Measurements from ENCODE around the gene SLC35G1. TPM values are rescaled to one million over a fixed set of nuclear protein-coding genes. Genes with fewer than 3 reads are reported as not detected.

The SLC35G1 gene
- total RNA-seq, 1 experiment from 2014 or later, result 3.6 TPM

GRCh38 chr10:93874309-93875031 lies 19.3 kb upstream of the SLC35G1 start:
- H3K27ac Mint-ChIP-seq (ENCODE audit: unreplicated experiment), result no peak overlapping the region
- no peaks in the 10 kb centered on the region for H3K36me3 Mint-ChIP-seq (ENCODE audit: insufficient read depth, unreplicated experiment)
- CTCF ChIA-PET, result no interaction called here
- H3K27me3 Mint-ChIP-seq (ENCODE audit: unreplicated experiment), result peaks cover 18% of the 10 kb centered on the region
- H3K4me1 Mint-ChIP-seq (ENCODE audit: low read depth, unreplicated experiment), result no peaks in the 10 kb centered on the region
- intact Hi-C loops (cut with micrococcal nuclease; ENCODE audit: unreplicated experiment), result no loop called here
- DNase-seq, result no peak
- H3K4me3 Mint-ChIP-seq (ENCODE audit: low read depth, unreplicated experiment), result no peak overlapping the region
- no TSS peak for BruUV-seq (replicated peaks)
- TF ChIP-seq CTCF (IDR thresholded peaks at IDR 0.05; ENCODE audit: unreplicated experiment), result no peak
- H3K9me3 Mint-ChIP-seq (ENCODE audit: low read depth, unreplicated experiment), result no peaks in the 10 kb centered on the region

DNA sequence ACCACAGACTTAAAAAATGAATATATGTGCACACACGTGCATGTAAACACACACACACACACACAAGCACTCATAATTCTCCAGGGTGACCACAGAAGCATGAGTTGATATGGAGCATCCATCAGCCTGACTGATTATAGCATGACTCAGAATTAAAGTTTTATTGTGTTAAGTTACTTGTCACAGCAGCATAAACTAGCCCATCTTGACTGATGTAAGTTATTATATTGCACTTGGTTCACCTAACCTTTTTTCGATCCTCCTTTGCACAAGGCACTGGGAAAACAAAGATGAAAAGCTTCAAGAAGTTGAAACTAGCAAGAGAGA lies 18.8 kb upstream of the SLC35G1 start:
- peaks cover 18% of the 10 kb centered on the region for H3K27me3 Mint-ChIP-seq (ENCODE audit: unreplicated experiment)
- DNase-seq, result no peak
- no peak overlapping the region for H3K27ac Mint-ChIP-seq (ENCODE audit: unreplicated experiment)
- H3K4me3 Mint-ChIP-seq (ENCODE audit: low read depth, unreplicated experiment), result no peak overlapping the region
- CTCF ChIA-PET, result no interaction called here
- H3K4me1 Mint-ChIP-seq (ENCODE audit: low read depth, unreplicated experiment), result no peaks in the 10 kb centered on the region
- no TSS peak for BruUV-seq (replicated peaks)
- intact Hi-C loops (cut with micrococcal nuclease; ENCODE audit: unreplicated experiment), result no loop called here
- TF ChIP-seq CTCF (IDR thresholded peaks at IDR 0.05; ENCODE audit: unreplicated experiment), result no peak
- no peaks in the 10 kb centered on the region for H3K36me3 Mint-ChIP-seq (ENCODE audit: insufficient read depth, unreplicated experiment)
- H3K9me3 Mint-ChIP-seq (ENCODE audit: low read depth, unreplicated experiment), result no peaks in the 10 kb centered on the region

GRCh38 chr10:93876381-93876780 lies 17.4 kb upstream of the SLC35G1 start:
- Mint-ChIP-seq H3K4me3 (ENCODE audit: low read depth, unreplicated experiment) (no peak overlapping the region), H3K27ac (ENCODE audit: unreplicated experiment) (no peak overlapping the region), H3K27me3 (ENCODE audit: unreplicated experiment) (peaks cover 18% of the 10 kb centered on the region), H3K4me1 (ENCODE audit: low read depth, unreplicated experiment) (no peaks in the 10 kb centered on the region), H3K36me3 (ENCODE audit: insufficient read depth, unreplicated experiment) (no peaks in the 10 kb centered on the region), H3K9me3 (ENCODE audit: low read depth, unreplicated experiment) (no peaks in the 10 kb centered on the region)
- CTCF ChIA-PET, result no interaction called here
- no peak for TF ChIP-seq CTCF (IDR thresholded peaks at IDR 0.05; ENCODE audit: unreplicated experiment)
- intact Hi-C loops (cut with micrococcal nuclease; ENCODE audit: unreplicated experiment), result no loop called here
- no TSS peak for BruUV-seq (replicated peaks)
- no peak for DNase-seq

DNA sequence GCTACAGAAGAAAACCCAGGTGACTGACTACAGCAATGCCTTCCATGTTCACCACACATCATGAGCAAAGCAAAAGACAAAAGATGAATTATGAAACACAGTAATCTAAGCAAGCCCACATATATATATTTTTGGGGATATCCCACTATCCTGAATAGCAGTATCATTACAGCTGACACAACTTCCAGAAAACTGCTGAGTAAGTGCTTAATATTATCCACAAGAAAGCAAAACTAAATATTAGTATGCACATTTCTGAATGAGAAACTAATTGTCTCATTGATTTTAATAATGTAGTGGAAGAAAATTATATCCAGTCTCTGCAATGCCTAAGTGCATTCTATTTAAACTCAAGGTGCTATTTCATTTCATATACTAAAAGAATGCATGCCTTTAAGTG lies 14.5 kb upstream of the SLC35G1 start:
- H3K27me3 Mint-ChIP-seq (ENCODE audit: unreplicated experiment), result peaks cover 36% of the 10 kb centered on the region

More for the DNA sequence above, 14.5 kb upstream of the SLC35G1 start:
- H3K27ac Mint-ChIP-seq (ENCODE audit: unreplicated experiment), result no peak overlapping the region
- CTCF ChIA-PET, result no interaction called here
- no peak for TF ChIP-seq CTCF (IDR thresholded peaks at IDR 0.05; ENCODE audit: unreplicated experiment)
- H3K4me3 Mint-ChIP-seq (ENCODE audit: low read depth, unreplicated experiment), result no peak overlapping the region
- H3K4me1 Mint-ChIP-seq (ENCODE audit: low read depth, unreplicated experiment), result no peaks in the 10 kb centered on the region
- peaks cover 2% of the 10 kb centered on the region for H3K9me3 Mint-ChIP-seq (ENCODE audit: low read depth, unreplicated experiment)
- no peaks in the 10 kb centered on the region for H3K36me3 Mint-ChIP-seq (ENCODE audit: insufficient read depth, unreplicated experiment)
- intact Hi-C loops (cut with micrococcal nuclease; ENCODE audit: unreplicated experiment), result no loop called here
- DNase-seq, result no peak
- BruUV-seq (replicated peaks), result no TSS peak

Data from Calu3 (cell line).